Hepatocyte (in vitro differentiated cells): ENCODE results near the gene SLC22A14. TPM values are rescaled to one million over a fixed set of nuclear protein-coding genes. Genes with fewer than 3 reads are reported as not detected.

Experiments
- DNase-seq: peaks from one replicate; pipeline ENCODE4 v3.0.0-alpha.2; 2016; ENCODE audit warnings: low spot score
- H2AFZ ChIP-seq: fragments of 200-600 bp; sonication (generic); 2 replicates; pipeline ENCODE4 v1.6.0; 2016; ENCODE audit warnings: antibody characterized with exemption, mild to moderate bottlenecking
- H3K27ac ChIP-seq: fragments of 200-600 bp; sonication (generic); 2 replicates; pipeline ENCODE4 v1.5.1; 2016; ENCODE audit warnings: mild to moderate bottlenecking
- H3K27me3 ChIP-seq: fragments of 200-600 bp; sonication (generic); 2 replicates; pipeline ENCODE4 v1.6.1; 2016
- H3K36me3 ChIP-seq: fragments of 200-600 bp; sonication (generic); replicated peaks from 2 replicates; pipeline ENCODE4 v1.5.1; 2016; ENCODE audit warnings: low read depth; ENCODE audit not compliant: insufficient read depth
- H3K4me1 ChIP-seq: fragments of 200-600 bp; sonication (generic); 2 replicates; pipeline ENCODE4 v1.5.1; 2016; ENCODE audit warnings: mild to moderate bottlenecking, moderate library complexity; ENCODE audit not compliant: insufficient read depth
- H3K4me2 ChIP-seq: fragments of 200-600 bp; sonication (generic); 2 replicates; pipeline ENCODE4 v1.6.0; 2016
- H3K4me3 ChIP-seq: fragments of 200-600 bp; sonication (generic); 2 replicates; pipeline ENCODE4 v1.5.1; 2016; ENCODE audit warnings: mild to moderate bottlenecking
- H3K79me2 ChIP-seq: fragments of 200-600 bp; sonication (generic); 2 replicates; pipeline ENCODE4 v1.6.0; 2017; ENCODE audit warnings: mild to moderate bottlenecking
- H3K9me2 ChIP-seq: fragments of 200-600 bp; sonication (generic); replicated peaks from 2 replicates; pipeline ENCODE4 v1.6.0; 2017; ENCODE audit warnings: mild to moderate bottlenecking; ENCODE audit not compliant: insufficient read depth
- H3K9me3 ChIP-seq: fragments of 200-600 bp; sonication (generic); 2 replicates; pipeline ENCODE4 v1.5.1; 2016; ENCODE audit warnings: low read depth, mild to moderate bottlenecking
- H4K20me1 ChIP-seq: fragments of 200-600 bp; sonication (generic); 2 replicates; pipeline ENCODE4 v1.6.0; 2016; ENCODE audit warnings: mild to moderate bottlenecking; ENCODE audit not compliant: insufficient read depth, poor library complexity, severe bottlenecking
- CTCF ChIP-seq: fragments of 200-600 bp; sonication (generic); IDR thresholded peaks from 2 replicates; pipeline ENCODE4 v1.5.1; 2016; ENCODE audit warnings: antibody characterized with exemption, mild to moderate bottlenecking; ENCODE audit not compliant: poor library complexity
- EZH2 ChIP-seq: fragments of 200-600 bp; sonication (generic); IDR thresholded peaks from 2 replicates; pipeline ENCODE4 v1.6.1; 2016; ENCODE audit warnings: antibody characterized with exemption, mild to moderate bottlenecking, borderline replicate concordance
- EZH2phosphoT487 ChIP-seq: fragments of 200-600 bp; sonication (generic); IDR thresholded peaks from one replicate; pipeline ENCODE4 v1.6.1; 2018; ENCODE audit warnings: antibody characterized with exemption, mild to moderate bottlenecking, low read depth, moderate library complexity; ENCODE audit not compliant: unreplicated experiment, severe bottlenecking
- WGBS: methylation state at CpG from one replicate; pipeline ENCODE4 v1.1.6; 2016; ENCODE audit warnings: low lambda C conversion rate; ENCODE audit errors: missing lambda C conversion rate; 5-methylcytosine and 5-hydroxymethylcytosine counted together
- polyA plus RNA-seq: library from polyadenylated mRNA; unstranded; fragments of >200 nt; fragmentation: Nextera tagmentation; extraction: Ambion mirVana; gene quantifications from 2 replicates; pipeline ENCODE4 v1.2.1, GENCODE V29; 2016
- total RNA-seq: library from RNA; depleted of rRNA; stranded (reverse); fragments of >200 nt; gene quantifications from 2 replicates; pipeline ENCODE4 v1.2.3, GENCODE V29; 2014

SLC22A14 gene
- total and polyA plus RNA-seq, 2 experiments from 2014 or later: 0.57 to 0.64 TPM

GRCh38 chr3:38264779-38265178 lies 17.3 kb upstream of the SLC22A14 start:
- no peaks in the 10 kb centered on the region for H3K9me2 ChIP-seq
- no peaks in the 10 kb centered on the region for H3K27me3 ChIP-seq
- no peak overlapping the region for H3K4me3 ChIP-seq
- no peak for TF ChIP-seq EZH2phosphoT487
- no peak for TF ChIP-seq EZH2
- TF ChIP-seq CTCF: no peak
- no peaks in the 10 kb centered on the region for H4K20me1 ChIP-seq
- H3K36me3 ChIP-seq: no peaks in the 10 kb centered on the region
- DNase-seq: no peak
- no peak overlapping the region for H3K4me2 ChIP-seq
- 65% methylated on average over 1 of the region's 1 CpG for WGBS
- H3K27ac ChIP-seq: no peak overlapping the region
- no peaks in the 10 kb centered on the region for H3K9me3 ChIP-seq
- H3K79me2 ChIP-seq: no peaks in the 10 kb centered on the region
- no peaks in the 10 kb centered on the region for H3K4me1 ChIP-seq
- H2AFZ ChIP-seq: no peak overlapping the region

- H3K79me2 ChIP-seq: no peaks in the 10 kb centered on the region
- WGBS: 95% methylated on average over 9 of the region's 9 CpGs
- DNase-seq: no peak
Observed at GRCh38 chr3:38265604-38266307, 16.3 kb upstream of the SLC22A14 start, which contains the start of gene SLC22A13. TSS of gene SLC22A13 (plus strand) at chr3:38265812. CDS start at chr3:38265861, 49 bp downstream.

GRCh38 chr3:38266810-38267209 lies 15.3 kb upstream of the SLC22A14 start:
- H3K27me3 ChIP-seq: no peaks in the 10 kb centered on the region
- H4K20me1 ChIP-seq: no peaks in the 10 kb centered on the region
- H2AFZ ChIP-seq: no peak overlapping the region
- H3K36me3 ChIP-seq: no peaks in the 10 kb centered on the region
- no peaks in the 10 kb centered on the region for H3K4me1 ChIP-seq
- no peak overlapping the region for H3K4me2 ChIP-seq
- TF ChIP-seq EZH2phosphoT487: no peak
- TF ChIP-seq EZH2: no peak
- no peak for TF ChIP-seq CTCF
- no peaks in the 10 kb centered on the region for H3K79me2 ChIP-seq
- no peaks in the 10 kb centered on the region for H3K9me3 ChIP-seq
- no peak for DNase-seq
- no peak overlapping the region for H3K4me3 ChIP-seq
- H3K9me2 ChIP-seq: no peaks in the 10 kb centered on the region
- no peak overlapping the region for H3K27ac ChIP-seq
- WGBS: 80% methylated on average over 1 of the region's 1 CpG

More at GRCh38 chr3:38265604-38266307, 16.3 kb upstream of the SLC22A14 start, which contains the start of gene SLC22A13:
- Histone ChIP-seq H3K27ac (no peak within 1 kb of the TSS), H3K36me3 (no peaks in the 10 kb centered on the region), H3K4me1 (no peaks in the 10 kb centered on the region), H2AFZ (no peak within 1 kb of the TSS), H3K27me3 (no peaks in the 10 kb centered on the region), H4K20me1 (no peaks in the 10 kb centered on the region), H3K9me3 (no peaks in the 10 kb centered on the region), H3K4me2 (no peak within 1 kb of the TSS), H3K9me2 (no peaks in the 10 kb centered on the region), H3K4me3 (no peak within 1 kb of the TSS)
- TF ChIP-seq EZH2phosphoT487 (no peak), CTCF (no peak), EZH2 (no peak)
